ENCODE measurements around the gene CLNK.

GRCh38 chr4:10456260-10456594, 228.3 kb downstream of the CLNK start:
- TF ChIP-seq POLR2A (IDR thresholded peaks at IDR 0.05) (no peak), POLR2AphosphoS5 (IDR thresholded peaks at IDR 0.05; ENCODE audit: insufficient read depth in 1 of 2, low read depth in 1 of 2) (no peak)
